OCI-LY1 (cell line): ENCODE measurements around the gene TMA16.

Experiments
- EZH2 ChIP-seq: fragments of 200-600 bp; sonication (generic), shearing (Covaris generic); IDR thresholded peaks from 2 replicates; pipeline ENCODE4 v1.8.0; 2017; ENCODE audit warnings: borderline replicate concordance, mixed run types, mild to moderate bottlenecking, antibody characterized with exemption, low read length, moderate library complexity, mixed read lengths
- TF ChIP-seq, protein P1 (sequence below): fragments of 200-600 bp; sonication (generic), shearing (Covaris generic); IDR thresholded peaks from 2 replicates; pipeline ENCODE4 v1.5.1; 2017; ENCODE audit warnings: mild to moderate bottlenecking, antibody characterized with exemption, low read length, moderate library complexity, mixed read lengths

DNA sequence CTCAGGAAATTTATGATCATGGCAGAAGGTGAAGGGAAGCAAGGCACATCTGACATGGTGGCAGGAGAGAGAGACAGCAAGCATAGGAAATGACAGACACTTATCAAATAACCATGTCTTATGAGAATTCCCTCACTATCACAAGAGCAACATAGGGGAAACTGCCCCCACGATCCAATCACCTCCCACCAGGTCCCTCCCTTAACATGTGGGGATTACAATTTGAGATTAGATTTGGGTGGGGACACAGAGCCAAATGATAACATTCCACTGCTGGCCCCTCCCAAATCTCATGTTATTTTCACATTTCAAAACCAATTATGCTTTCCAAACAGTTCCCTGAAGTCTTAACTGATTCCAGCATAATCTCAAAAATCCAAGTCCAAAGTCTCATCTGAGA is 8.2 kb upstream of the TMA16 start:
- TF ChIP-seq, protein P1, sequence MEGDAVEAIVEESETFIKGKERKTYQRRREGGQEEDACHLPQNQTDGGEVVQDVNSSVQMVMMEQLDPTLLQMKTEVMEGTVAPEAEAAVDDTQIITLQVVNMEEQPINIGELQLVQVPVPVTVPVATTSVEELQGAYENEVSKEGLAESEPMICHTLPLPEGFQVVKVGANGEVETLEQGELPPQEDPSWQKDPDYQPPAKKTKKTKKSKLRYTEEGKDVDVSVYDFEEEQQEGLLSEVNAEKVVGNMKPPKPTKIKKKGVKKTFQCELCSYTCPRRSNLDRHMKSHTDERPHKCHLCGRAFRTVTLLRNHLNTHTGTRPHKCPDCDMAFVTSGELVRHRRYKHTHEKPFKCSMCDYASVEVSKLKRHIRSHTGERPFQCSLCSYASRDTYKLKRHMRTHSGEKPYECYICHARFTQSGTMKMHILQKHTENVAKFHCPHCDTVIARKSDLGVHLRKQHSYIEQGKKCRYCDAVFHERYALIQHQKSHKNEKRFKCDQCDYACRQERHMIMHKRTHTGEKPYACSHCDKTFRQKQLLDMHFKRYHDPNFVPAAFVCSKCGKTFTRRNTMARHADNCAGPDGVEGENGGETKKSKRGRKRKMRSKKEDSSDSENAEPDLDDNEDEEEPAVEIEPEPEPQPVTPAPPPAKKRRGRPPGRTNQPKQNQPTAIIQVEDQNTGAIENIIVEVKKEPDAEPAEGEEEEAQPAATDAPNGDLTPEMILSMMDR: no peak
- no peak for TF ChIP-seq EZH2
